Upper lobe of left lung (tissue), 4 donors: ENCODE data around the gene GALNT2.

Experiments
- CTCF ChIP-seq, 6 experiments: fragments of 450-650 bp in 4 of 6; fragments of 200-600 bp in 2 of 6; sonication (generic) in 2 of 6; IDR thresholded peaks; one replicate each; pipeline ENCODE4 v1.5.1; 2016 to 2019; ENCODE audit warnings: antibody characterized with exemption in 6 of 6
- EP300 ChIP-seq, 4 donors: sonication (generic); formaldehyde crosslinking; IDR thresholded peaks; one replicate each; pipeline ENCODE4 v1.5.1; 2017; ENCODE audit warnings: antibody characterized with exemption in 4 of 4, control low read depth in 2 of 4

- TF ChIP-seq EP300 (IDR thresholded peaks at IDR 0.05) = no peak
- TF ChIP-seq CTCF (IDR thresholded peaks at IDR 0.05) = no peak
Measured at GRCh38 chr1:230317823-230318819, 251.1 kb downstream of the GALNT2 start.
